GM19372 (cell line): ENCODE results near the gene TNS3.

Experiments
- ATAC-seq: cut with Tn5 transposase; IDR thresholded peaks from one replicate; pipeline ENCODE4 v1.9.1; 2021; ENCODE audit warnings: mild to moderate bottlenecking, low read depth, moderate library complexity; ENCODE audit not compliant: unreplicated experiment

Gene TNS3

GRCh38 chr7:47415318-47416212 is 166.3 kb downstream of the TNS3 start:
- no peak for ATAC-seq

- no peak for ATAC-seq
Measured at GRCh38 chr7:47414342-47415317, 167.3 kb downstream of the TNS3 start.

- ATAC-seq, result no peak
Measured at GRCh38 chr7:47413526-47414341, 168.2 kb downstream of the TNS3 start.

- no peak for ATAC-seq
Measured at GRCh38 chr7:47411901-47412300, 170.0 kb downstream of the TNS3 start.

- no peak for ATAC-seq
Measured at GRCh38 chr7:47411281-47411869, 170.5 kb downstream of the TNS3 start.

GRCh38 chr7:47408675-47409074 is 173.2 kb downstream of the TNS3 start:
- no peak for ATAC-seq

GRCh38 chr7:47407821-47408674 is 173.9 kb downstream of the TNS3 start:
- ATAC-seq, result no peak

GRCh38 chr7:47407136-47407535 is 174.8 kb downstream of the TNS3 start:
- ATAC-seq, result no peak

GRCh38 chr7:47406801-47407129 is 175.1 kb downstream of the TNS3 start:
- no peak for ATAC-seq

- ATAC-seq, result no peak
Measured at GRCh38 chr7:47405921-47406800, 175.8 kb downstream of the TNS3 start.

GRCh38 chr7:47405286-47405904 is 176.5 kb downstream of the TNS3 start:
- no peak for ATAC-seq

- ATAC-seq, result no peak
Measured at GRCh38 chr7:47404010-47404409, 177.9 kb downstream of the TNS3 start.

GRCh38 chr7:47402941-47403866 is 178.7 kb downstream of the TNS3 start:
- ATAC-seq, result no peak

GRCh38 chr7:47401611-47402570 is 180.0 kb downstream of the TNS3 start:
- no peak for ATAC-seq

GRCh38 chr7:47400741-47401206 is 181.1 kb downstream of the TNS3 start:
- no peak for ATAC-seq

GRCh38 chr7:47400001-47400400 is 181.9 kb downstream of the TNS3 start:
- ATAC-seq, result no peak
